NCI-H146 (cell line): ENCODE data around the gene TM4SF1.

Experiments used
- DNase-seq: peaks from one replicate; lab custom pipeline; 2025; lab: John Stamatoyannopoulos, UW

TM4SF1 gene

DNA sequence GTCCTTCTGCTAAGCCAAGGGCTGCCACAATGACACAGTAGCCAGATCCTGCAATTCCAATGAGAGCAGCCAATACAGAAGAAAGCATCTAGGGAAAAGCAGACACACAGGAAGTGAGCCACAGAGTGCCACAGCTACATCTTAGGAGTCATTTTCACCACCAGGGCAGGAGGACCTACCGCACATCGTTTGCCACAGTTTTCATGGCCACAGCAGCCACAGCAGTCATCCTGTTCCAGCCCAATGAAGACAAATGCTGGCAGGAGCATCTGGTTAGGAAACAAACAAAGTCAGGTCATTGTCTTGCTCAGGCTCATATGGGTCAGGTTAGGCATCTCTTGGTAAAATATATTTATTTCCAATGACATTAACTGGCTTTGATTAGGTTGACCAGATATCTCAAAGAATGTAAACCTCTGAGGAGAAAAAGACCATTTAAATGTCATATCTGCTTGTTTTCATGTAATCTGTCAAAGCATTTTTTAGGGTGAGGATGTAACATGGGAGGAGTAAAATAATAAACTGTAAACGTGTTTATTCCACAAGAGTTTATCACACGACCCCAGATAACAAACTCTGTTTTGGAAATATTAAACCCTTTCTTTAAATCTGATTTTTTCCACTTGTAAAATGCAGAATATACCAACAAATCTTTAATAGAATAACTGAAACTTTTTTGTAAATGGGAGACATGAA, 1.8 kb downstream of the TM4SF1 start:
- DNase-seq, result no peak

DNA sequence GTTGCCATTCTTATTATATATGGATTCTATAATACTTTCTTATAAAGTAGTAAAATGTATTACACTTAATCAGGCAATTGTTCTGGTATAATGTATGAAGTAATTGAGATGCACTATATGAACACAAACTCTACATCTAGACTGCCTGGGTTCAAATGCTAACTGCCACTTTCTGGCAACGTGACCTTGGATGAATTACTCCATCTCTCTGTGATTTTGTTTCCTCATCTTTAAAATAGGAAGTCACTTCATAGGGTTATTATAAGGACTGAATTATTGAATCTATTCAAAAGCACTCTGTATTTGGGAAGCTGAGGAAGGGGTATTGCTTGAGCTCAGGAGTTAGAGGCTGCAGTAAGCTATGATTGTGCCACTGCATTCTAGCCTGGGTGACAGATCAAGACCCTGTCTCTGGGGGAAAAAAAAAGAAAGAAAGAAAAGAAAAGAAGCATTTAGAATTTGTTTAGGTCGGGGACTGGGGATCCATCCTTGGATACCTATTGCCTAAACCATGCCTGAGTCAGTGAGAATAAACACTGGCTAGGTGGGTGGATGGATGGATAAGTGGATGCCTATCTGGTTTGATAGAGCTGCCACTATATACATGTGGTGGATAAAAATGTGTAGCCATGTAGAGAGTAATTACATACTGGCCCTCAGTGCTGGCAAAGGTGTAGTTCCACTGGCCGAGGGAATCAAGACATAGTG, 2.5 kb downstream of the TM4SF1 start:
- no peak for DNase-seq

DNA sequence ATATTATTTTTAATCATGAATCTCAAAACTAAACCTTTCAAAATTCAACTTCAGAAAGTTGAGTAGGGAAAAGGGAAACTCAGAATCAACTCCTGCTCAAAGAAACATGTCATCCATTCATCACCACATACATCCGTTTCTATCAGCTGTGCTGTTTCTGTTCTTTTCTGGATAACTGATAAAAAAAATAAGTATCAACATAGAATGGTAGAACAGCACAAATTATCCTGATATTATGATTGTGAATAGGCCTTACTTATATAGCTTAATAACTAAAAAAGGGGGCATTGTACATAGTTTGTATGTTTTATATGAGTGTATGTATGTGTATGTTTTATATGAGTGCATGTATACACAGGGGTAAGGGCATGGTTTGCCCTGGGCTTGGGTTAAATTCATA, 3.1 kb downstream of the TM4SF1 start:
- no peak for DNase-seq

DNA sequence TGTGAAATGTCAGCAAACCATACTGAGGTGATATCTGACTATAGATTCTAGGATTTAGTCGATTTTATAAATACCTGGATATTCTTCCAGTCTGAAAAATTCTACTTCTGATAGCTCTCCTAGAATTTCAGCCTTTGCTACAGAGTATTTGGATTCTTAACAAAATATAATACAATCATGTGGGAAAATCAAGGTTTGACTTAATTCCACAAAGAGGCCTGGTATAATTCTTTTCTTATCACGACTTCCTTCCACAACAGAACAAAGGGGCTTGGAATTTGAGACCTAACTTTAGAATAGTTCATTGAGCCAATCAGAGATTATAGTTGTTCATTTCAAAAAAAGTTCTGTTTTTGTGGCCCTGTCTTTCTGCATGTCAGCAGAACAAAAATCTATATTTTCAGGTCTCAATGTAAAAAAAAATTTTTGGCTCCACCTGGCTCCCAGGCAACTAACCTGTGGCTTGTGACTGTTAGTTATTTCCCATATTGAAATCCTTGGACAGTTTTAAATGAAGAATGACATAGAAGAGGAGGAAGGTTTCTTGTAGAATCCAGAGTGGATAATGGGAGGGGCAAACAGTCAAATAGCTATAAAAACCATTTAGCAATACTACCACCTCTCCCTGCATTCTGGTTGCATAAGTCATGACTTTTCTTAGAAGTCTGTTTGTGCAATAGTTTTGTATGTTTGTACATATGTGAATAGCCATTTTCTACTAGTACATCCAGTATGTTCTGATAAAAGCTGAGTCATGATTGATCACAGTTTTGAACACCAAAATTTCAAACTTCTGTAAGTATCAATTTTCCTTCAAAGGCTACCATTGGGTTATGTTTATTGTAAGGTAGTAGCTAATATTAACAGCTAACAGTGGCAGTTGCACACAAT, 4.0 kb downstream of the TM4SF1 start:
- no peak for DNase-seq

DNA sequence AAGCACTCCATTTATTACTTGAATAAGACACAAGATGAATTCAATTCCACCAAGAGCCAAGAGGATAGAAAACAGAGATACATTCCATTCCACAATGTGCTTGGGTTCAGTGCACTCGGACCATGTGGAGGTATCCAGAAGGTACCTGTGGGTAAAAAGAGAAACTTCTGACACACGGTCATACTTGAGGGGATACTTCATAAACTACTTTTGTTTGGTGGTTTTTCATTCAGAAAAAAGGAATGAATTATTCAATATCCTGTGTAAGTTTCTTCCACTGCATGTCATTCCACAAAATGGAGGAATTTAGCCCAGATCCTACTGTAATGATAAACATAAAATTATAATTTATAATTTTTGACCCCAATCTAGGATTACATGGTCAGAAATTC, 5.7 kb downstream of the TM4SF1 start:
- DNase-seq, result no peak

DNA sequence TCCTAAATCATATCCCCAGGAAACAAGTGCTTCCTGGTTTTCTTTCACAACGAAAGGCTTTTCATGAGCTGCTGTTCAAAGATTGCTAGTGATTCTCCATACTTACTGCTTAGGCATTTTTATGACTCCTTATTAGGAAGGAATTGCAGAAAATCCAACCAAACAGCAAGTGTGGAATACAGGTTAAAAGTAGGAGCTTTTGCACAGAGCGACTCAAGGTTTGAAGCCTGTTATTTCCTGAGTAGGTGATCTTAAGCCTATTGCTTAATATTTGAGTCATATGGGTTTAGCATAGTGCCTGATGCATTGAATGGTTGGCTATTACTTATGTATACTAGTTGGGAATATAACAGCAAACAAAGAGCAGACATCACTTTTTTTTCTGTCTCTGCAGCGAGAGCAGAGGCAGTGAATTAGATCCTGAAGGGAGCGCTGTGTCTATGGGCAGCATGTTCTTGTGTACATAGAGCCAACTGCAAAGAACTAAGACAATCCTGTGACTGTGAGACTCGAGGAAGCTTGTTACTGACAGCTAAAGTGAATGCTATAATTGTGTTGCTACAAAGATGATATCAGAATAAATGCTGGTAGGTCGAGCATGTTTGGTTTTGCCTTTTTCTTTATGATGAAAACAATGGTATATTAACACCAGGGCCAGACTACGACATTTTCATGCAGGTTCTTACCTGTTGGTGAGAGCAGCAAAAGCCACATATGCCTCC, 6.3 kb downstream of the TM4SF1 start:
- DNase-seq, result peak; percentile 49

DNA sequence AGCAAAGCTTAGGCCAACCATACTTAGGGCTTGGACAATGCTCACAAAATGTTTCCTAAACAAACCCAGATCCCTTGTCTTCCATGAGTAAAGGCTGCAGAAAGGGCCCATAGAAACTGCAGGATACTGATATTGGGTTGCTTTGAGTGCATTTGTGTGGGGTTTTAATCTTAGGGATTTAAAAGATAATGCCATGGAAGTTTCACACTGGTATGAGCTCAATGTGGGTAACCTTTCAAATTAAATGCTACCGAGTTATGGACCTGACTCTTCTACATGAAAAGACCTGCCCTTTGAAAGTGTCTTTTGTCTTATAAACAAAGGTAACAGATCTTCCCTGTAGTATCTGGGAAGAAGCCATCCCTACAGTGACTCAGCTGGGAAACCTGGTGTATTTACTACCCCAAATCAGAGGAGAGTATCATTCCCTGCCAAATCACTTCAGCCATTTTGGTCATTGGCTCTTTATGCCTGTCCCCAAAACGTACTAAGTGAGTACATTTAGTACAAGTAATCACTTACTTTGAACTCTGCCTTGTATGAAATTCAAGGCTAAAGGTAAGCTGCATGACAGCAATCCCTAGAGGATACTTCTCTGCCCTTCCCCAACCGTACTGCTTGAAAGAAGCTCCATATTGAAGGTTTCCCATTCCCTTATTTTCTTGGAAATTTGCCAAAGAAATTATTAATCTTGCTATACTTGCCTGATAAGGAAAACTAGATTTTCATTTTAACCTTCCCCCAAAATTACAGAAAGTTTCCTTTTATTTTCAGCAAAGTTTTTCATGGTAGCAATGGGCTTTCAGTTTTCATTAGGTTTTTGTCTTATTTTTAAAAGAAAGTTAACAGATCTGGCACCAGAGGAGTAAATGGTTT, 7.2 kb downstream of the TM4SF1 start:
- peak; percentile 29 for DNase-seq

DNA sequence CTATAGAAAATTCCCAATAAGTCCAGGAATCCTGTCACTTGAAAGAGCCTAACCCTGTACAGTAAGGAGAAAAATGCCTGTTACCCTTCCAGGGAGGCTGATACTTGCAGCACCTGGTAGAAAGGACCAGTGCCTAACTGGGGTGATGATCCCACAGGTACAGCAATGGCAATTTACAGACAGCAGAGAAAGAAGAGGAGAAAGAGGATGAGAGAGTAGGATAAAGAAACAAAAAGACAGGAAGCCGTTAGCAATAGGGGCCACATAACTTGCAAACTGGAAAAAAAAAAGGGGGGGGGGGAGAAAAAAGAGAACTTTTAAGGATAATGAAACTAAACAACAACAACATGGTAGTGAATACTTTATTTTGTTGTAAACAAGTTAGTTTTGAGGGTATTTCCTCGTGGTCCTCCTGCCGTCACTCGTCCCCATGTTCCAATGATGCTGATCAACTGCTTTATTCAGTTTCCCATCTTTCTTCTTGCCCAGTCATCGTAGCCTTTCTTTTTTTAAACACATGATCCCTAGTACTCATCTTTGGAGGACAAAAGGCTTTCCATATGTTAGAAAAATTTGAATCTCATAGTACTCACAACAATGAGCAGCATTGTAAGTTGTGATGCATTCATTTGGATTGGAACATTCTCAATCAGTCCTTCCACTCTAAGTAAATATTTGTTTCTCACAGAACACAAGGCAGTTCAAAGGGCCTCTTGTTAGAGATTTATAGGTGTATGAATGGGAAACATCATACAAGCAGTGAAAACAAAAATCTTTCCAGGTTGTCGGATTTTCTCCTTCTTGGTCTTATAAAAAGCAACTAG, 8.6 kb downstream of the TM4SF1 start:
- peak; percentile 77 for DNase-seq

DNA sequence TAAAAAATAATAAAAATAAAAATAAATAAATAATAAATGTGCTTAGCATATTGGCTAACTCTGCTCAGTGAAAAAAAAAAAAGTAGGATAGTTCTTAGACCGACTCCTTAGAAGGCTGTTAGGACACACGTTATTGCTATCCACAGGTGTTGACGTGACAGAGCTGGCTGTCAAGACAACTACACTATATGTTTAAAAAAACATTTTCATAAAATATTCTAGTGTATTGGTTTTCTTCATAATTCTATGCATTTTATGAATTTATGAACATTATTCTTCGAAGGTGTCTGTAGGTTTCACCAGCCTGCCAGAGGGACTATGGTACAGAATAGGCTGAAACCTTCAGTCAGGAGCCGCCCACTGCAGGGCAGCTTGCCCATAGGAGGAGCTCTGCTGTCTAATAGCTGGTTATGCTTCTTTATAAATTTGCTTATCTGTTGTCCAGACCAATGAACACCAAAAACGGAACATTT, 9.2 kb downstream of the TM4SF1 start:
- peak; percentile 40 for DNase-seq

DNA sequence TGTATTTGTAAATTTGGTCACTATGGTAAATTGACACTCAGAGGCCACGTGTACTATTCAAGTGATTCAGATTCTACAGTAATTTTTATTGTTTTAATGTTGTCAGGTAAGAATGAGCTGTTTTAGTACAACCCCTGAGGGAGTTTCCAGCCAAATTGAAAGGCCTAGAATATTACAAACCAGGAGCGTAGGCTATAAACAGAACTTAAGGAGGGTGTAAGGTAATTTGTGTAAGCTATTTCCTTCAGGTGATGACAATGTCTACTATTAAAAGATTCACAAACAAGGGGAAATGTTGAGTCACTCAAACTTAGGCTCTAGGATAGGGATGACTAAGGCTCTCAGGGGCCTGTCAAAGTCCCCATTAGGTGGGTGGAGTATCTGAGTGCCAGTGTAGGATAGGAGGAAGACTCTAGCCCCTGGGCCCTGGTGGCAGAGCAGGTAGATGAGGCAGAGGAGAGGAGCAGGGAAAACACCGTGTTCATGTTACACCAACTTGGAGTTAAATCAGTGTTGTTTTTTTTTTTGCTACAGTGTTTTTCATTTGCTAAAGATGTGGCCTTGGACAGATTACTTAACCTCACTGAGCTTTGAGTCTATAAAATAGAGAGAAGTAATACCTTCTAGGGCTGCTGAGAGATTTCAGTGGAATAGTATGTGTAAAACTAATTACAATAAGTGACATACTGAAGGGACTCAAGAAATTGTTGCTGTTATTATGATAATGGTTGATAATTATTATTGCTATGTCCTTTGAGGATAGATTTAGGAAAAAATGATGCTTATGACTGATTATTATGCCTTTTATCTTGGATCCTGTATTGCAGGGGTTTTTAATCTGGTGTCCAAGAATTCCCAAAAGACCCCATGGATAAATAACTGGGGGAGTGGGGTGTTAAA, 10.3 kb downstream of the TM4SF1 start:
- peak; percentile 22 for DNase-seq

DNA sequence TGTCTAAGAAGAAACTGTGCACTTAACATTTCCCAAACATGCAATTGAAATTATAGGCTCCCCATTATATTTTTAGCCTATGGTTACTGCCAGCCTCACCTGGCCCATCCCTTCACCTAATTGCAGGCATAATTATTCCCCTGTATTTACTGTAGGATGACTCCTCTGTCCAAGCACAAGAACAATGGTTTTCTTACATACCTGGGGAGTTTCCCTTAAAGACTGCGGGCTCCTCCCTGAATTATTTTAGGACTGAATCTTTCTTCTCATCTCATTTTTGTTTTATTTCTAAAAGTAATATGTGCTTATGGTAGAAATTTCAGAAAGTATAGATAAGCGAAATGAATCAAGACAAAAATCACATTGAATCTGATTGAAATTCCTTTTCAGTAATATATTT, 11.4 kb downstream of the TM4SF1 start:
- peak; percentile 94 for DNase-seq

DNA sequence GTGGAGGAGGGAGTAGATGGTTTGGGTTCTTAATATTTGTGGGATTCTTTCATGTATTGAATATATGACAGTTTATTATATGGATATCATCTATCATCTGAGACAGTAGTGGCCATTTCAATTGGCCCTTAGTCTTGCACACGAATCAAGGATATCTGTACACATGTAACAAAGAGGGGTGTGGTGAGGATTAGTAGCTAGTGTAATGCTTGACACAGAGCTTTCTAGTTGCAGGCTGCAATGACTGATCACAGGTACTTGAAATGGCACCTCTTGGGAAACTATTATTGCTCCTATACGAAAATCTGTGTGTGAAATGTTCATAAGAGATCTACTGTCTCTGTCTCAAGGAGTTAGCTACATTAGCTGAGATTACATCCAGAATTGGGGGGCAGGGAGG, 12.8 kb downstream of the TM4SF1 start:
- DNase-seq, result no peak

DNA sequence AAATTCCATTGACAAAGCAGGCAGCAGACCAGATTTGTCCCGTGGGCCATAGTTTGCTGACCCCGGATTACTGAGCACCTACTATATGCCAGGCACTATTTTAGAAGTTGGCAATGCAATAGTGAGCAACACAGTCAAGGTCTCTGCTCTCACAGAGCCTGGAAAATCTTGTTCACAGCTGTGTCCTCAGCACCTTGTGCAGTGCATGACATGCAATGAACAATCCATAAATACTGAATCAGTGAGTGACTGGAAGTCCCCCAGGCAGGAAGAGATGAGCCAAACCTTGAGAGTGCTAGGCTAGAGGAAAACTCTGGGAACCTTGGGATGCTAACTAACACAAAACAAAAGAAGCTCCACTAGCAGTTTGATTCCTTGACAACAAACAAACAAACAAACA, 14.4 kb downstream of the TM4SF1 start:
- DNase-seq, result no peak

DNA sequence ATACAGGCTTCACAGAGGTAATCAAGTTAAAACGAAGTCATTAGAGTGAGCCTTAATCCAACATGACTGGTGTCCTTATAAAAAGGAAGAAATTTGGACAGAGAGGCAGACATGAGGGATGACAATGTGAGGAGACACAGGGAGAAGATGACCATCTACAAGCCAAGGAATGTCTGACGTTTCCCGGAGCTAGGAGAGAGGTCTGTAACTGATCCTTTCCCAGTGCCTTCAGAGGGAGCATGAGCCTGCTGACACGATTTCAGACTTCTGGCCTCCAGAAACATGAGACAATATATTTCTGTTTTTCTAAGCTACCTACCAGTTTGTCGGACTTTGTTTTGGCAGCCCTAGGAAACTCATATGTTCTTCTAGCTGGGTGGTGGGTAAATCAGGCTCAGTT, 15.1 kb downstream of the TM4SF1 start:
- no peak for DNase-seq

DNA sequence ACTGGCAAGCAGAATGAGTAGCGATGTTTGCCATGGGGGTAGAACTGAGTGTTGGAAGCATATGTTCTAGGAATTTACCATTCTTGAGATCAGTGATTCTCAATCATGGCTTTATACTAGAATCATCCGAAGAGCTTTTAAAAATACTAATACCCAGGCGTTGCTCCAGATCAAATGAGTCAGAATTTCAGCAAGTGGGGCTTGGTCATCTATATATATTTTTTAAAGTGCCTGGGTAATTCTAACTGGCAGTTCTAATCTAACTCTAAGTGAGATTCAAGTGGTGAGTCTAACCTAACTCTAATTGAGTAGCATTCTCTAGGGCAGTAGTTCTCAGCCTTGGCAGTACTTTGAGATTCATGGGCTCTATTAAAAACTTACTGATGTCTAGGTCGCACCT, 20.8 kb downstream of the TM4SF1 start:
- DNase-seq, result no peak

DNA sequence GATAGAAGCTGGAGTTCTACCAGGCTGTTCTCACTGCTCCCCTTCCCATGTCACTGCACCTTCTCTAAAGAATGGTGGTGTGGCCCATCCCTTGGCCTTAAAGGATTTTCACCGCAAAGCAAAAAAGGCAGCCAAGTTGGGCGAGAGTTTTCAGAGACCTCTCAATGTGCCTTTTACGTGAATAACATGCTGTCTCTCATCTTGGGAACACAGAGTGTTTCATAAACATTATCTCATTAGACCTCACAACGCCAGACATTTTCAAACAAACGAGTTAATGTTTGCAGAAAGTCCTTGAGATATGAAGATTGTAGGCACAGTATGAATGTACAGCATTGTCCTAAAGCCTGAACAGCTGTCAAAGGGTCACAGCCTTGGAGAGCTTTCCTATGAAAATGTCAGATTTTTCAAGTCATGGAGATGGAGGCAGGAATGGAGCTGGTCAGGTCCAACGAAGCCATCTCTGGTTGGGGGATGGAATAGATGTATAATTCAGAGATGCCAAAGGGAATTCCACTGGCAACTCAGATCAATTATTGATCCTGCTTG, 21.3 kb downstream of the TM4SF1 start:
- DNase-seq, result no peak

DNA sequence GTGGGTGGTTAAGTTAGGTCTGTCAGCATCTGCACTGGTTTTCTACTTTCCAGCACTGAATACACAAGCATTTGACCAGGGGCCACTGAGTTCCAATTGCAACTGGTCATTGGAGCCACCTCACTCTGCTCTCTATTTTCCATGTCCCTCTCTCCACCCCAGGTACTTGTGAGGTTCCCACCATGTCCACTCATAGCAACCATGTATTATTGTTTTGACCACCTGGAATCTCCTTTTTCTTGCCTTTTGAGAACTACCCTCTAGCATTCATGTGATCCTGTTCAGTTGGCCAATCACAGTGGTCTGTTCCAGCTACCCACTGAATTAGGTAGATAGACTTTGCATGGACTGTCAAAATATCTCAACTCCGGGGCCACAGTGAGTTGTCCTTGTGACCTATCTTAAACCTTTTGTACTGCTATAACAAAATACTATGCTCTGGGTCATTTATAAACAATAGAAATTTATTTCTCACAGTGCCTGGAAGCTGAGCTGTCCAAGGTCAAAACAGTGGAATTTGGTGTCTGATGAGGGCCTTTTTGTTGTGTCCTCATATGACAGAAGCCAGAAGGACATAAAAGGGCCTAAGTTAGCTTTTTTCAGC, 23.8 kb downstream of the TM4SF1 start:
- no peak for DNase-seq

DNA sequence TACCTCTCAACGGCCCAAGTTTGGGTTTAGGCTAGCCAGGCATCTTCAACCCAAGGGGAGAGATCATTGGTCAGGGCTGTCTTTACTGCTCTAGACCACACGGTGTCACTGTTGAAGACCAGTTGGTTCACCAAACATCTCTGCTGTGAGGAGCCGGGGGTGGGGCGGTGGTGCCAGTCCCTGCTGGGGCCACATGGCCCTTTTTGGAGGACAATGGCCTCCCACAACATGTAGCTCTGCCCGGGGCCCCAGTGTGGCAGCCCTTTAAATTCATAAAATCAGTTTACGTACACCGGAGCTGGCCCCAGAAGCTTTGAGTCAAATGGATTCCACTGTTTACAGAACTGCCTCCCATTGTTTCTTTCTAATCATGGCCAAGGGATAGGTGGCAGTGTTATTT, 24.9 kb downstream of the TM4SF1 start:
- peak; percentile 94 for DNase-seq
